ENCODE results near the gene MICAL2. TPM values are rescaled to one million over a fixed set of nuclear protein-coding genes. Genes with fewer than 3 reads are reported as not detected.

Gene MICAL2
- total RNA-seq, 4 donors from 2014 or later: 27.4 to 63.6 (median 51.9) TPM

DNA sequence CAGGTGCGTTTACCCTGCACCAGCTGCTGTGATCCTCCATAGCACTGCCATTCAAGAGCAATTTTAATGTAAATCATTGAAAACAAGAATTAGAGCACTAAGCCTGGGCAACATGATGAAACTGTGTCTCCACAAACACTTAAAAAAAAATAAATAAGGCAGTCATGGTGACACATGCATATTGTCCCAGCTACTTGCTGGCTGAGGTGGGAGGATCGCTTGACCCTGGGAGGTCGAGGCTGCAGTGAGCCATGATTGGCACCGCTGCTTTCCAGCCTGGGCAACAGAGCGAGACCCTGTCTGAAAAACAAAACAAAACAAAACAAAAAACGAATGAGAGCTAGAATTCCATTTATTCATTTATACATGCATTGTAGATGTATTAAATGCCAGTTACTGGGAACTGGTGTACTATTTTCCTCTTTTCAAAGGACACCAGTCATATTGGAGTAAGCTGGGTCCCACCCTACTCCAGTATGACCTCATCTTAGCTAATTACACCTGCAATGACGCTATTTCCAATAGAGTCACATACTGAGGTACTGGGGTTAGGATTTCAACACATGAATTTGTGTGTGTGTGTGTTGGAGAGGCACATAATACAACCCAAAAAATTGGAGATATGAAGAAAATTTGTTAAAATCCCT, 101.9 kb downstream of the MICAL2 start:
- H3K4me3 ChIP-seq (replicated peaks in 1 of 3): no peak overlapping the region
- no peak for TF ChIP-seq POLR2A (IDR thresholded peaks at IDR 0.05)
- TF ChIP-seq, protein P1, sequence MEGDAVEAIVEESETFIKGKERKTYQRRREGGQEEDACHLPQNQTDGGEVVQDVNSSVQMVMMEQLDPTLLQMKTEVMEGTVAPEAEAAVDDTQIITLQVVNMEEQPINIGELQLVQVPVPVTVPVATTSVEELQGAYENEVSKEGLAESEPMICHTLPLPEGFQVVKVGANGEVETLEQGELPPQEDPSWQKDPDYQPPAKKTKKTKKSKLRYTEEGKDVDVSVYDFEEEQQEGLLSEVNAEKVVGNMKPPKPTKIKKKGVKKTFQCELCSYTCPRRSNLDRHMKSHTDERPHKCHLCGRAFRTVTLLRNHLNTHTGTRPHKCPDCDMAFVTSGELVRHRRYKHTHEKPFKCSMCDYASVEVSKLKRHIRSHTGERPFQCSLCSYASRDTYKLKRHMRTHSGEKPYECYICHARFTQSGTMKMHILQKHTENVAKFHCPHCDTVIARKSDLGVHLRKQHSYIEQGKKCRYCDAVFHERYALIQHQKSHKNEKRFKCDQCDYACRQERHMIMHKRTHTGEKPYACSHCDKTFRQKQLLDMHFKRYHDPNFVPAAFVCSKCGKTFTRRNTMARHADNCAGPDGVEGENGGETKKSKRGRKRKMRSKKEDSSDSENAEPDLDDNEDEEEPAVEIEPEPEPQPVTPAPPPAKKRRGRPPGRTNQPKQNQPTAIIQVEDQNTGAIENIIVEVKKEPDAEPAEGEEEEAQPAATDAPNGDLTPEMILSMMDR (IDR thresholded peaks at IDR 0.05): no peak
- 71 to 82% methylated on average over 7 of the region's 7 CpGs for WGBS, 2 donors
- H3K4me1 ChIP-seq: peaks cover 24 to 25% of the 10 kb centered on the region in 2 donors
- H3K27me3 ChIP-seq: no peaks in the 10 kb centered on the region
- intact Hi-C loops (cut with DNase I): no loop called here
- H3K27ac ChIP-seq: peak overlapping the region in 1 of 3 donors; percentile 73
- DNase-seq: peak in 1 of 2 donors; percentile 37
- no peaks in the 10 kb centered on the region for H3K9me3 ChIP-seq
- peaks cover 3 to 23% of the 10 kb centered on the region in 2 donors for H3K36me3 ChIP-seq

DNA sequence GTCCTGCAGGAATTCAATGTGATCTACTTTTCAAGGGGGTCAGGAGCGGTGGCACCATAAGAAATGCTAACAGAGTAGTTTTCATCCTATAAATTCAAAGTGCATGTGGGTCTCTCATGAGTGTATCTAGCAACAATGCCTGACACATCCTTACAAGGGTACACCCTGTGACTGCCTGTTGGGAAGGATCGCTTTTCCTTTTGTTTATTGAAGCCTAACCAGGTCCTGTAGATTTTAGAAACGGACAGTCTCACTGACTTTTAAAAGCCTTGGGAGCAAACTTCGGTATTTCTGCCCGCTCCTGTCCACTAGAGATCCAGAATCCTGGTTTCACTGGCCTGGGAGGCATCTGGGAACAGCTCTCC, 102.4 kb downstream of the MICAL2 start:
- H3K27me3 ChIP-seq: no peaks in the 10 kb centered on the region
- H3K4me1 ChIP-seq: peaks cover 24 to 25% of the 10 kb centered on the region in 2 donors
- TF ChIP-seq, protein P1 (IDR thresholded peaks at IDR 0.05): no peak
- TF ChIP-seq POLR2A (IDR thresholded peaks at IDR 0.05): no peak
- intact Hi-C loops (cut with DNase I): no loop called here
- H3K36me3 ChIP-seq: peaks cover 3 to 18% of the 10 kb centered on the region in 2 donors
- 95 to 98% methylated on average over 5 of the region's 5 CpGs for WGBS, 2 donors
- H3K27ac ChIP-seq: peak overlapping the region in 1 of 3 donors; percentile 73
- no peaks in the 10 kb centered on the region for H3K9me3 ChIP-seq
- no peak overlapping the region for H3K4me3 ChIP-seq (replicated peaks in 1 of 3)
- DNase-seq: no peak

DNA sequence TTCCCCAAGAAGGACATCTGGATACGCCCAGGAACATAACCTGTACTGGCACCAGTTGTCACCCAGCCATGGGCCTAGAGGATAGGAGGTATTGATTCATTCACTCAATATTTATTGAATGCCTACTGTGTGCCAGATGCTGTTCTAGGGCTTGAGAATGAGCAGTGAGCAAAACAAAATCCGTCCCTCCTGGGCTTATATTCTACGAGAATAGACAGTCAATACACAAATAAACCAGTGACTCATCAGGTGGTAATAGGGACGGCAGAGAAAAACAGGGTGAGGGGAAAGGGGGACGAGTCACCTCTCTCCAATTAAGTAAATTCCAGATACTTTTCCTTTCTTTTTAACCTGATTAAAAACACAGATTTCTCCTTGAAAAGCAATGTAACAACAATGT, 103.5 kb downstream of the MICAL2 start:
- H3K4me3 ChIP-seq (replicated peaks in 1 of 3): no peak overlapping the region
- peak overlapping the region in 1 of 3 donors; percentile 73 for H3K27ac ChIP-seq
- peaks cover 24 to 25% of the 10 kb centered on the region in 2 donors for H3K4me1 ChIP-seq
- H3K36me3 ChIP-seq: peaks cover 3 to 14% of the 10 kb centered on the region in 2 donors
- DNase-seq: no peak
- H3K27me3 ChIP-seq: no peaks in the 10 kb centered on the region
- WGBS, 2 donors: 84 to 96% methylated on average over 5 of the region's 5 CpGs
- TF ChIP-seq POLR2A (IDR thresholded peaks at IDR 0.05): no peak
- TF ChIP-seq, protein P1 (IDR thresholded peaks at IDR 0.05): no peak
- intact Hi-C loops (cut with DNase I): no loop called here
- no peaks in the 10 kb centered on the region for H3K9me3 ChIP-seq

DNA sequence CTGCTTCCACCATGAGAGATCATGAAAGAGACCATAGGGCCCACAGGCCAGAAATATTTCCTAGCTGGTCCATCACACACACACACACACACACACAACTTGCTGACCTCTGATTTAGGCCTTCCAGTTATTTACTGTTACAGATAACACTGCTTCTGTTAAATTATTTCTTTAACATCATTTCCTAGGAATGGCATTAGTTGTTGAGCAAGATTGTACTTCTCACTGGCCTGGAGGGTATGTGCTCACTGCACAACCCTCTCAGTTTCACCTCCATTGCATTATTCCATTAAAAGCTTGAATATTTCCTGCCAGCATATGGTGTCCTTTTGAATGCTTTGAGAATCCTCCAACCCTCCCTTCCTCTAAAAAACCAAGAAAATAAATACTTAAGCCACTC, 104.4 kb downstream of the MICAL2 start:
- H3K36me3 ChIP-seq: peaks cover 0 to 6% of the 10 kb centered on the region in 2 donors
- H3K4me3 ChIP-seq (replicated peaks in 1 of 3): no peak overlapping the region
- H3K9me3 ChIP-seq: no peaks in the 10 kb centered on the region
- intact Hi-C loops (cut with DNase I): no loop called here
- peak overlapping the region; percentile 40 to 77 (median 73) for H3K27ac ChIP-seq
- TF ChIP-seq, protein P1 (IDR thresholded peaks at IDR 0.05): no peak
- no peak for TF ChIP-seq POLR2A (IDR thresholded peaks at IDR 0.05)
- H3K27me3 ChIP-seq: no peaks in the 10 kb centered on the region
- H3K4me1 ChIP-seq: peaks cover 24 to 25% of the 10 kb centered on the region in 2 donors
- no peak for DNase-seq

DNA sequence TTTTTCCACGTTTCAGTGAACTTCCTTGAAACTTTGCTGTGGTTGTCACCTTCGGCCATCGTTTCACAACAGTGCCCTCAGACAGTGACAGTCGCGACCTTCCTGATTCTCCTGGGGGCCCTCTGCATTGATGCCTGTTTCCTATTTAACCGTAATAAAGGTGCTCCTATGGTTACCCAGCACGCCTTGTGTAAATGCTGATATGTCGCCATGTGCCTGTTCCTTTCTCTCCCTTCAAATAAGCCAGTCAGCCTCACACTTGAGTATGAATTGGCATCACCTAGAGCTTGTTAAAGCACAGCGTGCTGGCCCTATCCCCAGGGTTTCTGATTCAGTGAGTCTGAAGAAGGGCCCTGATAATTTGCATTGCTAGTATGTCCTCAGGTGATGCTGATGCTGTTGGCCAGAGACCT, 104.8 kb downstream of the MICAL2 start:
- intact Hi-C loops (cut with DNase I): no loop called here
- TF ChIP-seq, protein P1 (IDR thresholded peaks at IDR 0.05): no peak
- no peak for TF ChIP-seq POLR2A (IDR thresholded peaks at IDR 0.05)
- Histone ChIP-seq H3K9me3 (no peaks in the 10 kb centered on the region), H3K36me3 (peaks cover 0 to 6% of the 10 kb centered on the region in 2 donors), H3K27ac (peak overlapping the region; percentile 40 to 77 (median 73)), H3K27me3 (no peaks in the 10 kb centered on the region), H3K4me3 (replicated peaks in 1 of 3) (no peak overlapping the region), H3K4me1 (peaks cover 28 to 29% of the 10 kb centered on the region in 2 donors)
- WGBS, 2 donors: 25 to 34% methylated on average over 9 of the region's 9 CpGs
- DNase-seq: peak; percentile 79 to 80

Measured in thyroid gland (tissue), 4 donors.